ENCODE results near the gene CA6. TPM values are rescaled to one million over a fixed set of nuclear protein-coding genes. Genes with fewer than 3 reads are reported as not detected.

CA6 gene
- total RNA-seq, 2 donors from 2014 or later = not detected

DNA sequence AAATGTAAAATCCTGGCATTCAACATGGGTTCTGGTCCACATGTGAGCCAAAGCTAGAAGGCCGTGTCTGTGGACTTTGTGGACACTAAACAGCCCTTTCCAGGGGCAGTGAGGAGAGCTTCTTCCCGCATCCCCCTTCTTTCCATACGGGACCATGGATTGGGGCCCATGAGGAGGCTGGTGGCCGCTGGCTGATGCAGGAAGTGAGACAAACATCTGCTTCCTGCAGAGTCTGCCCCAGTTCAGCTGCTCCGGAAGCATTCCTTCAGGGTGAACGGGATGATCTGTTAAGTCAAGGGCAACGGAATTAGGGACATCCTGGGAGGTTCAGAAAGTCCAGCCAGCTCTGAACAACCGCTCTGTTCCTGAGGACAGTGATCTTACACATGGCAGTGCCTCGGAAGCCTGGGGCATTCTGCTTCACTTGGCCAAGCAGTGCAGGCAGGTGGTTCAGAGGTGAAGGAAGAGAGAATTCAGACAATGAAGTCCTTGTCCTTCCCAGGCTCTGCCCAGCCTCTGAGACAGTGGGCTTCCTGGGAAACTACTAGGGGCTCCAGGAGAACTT lies 1.5 kb downstream of the CA6 start:
- no peak overlapping the region for H3K27ac Mint-ChIP-seq
- no peak overlapping the region for H3K9ac ChIP-seq (ENCODE audit: extremely low read depth, low read length, poor library complexity, severe bottlenecking)
- H3K9me3 Mint-ChIP-seq = no peaks in the 10 kb centered on the region
- no peak overlapping the region for H3K27ac ChIP-seq (ENCODE audit: low read depth, low read length)
- H3K4me1 ChIP-seq (ENCODE audit: control insufficient read depth, insufficient read depth, low read length) = peaks cover 12% of the 10 kb centered on the region
- H3K9me3 ChIP-seq (ENCODE audit: control insufficient read depth, low read length) = no peaks in the 10 kb centered on the region
- H3K27me3 ChIP-seq (ENCODE audit: control insufficient read depth, insufficient read depth, low read length, poor library complexity, severe bottlenecking) = no peaks in the 10 kb centered on the region
- DNase-seq = no peak
- no peaks in the 10 kb centered on the region for H3K27me3 Mint-ChIP-seq (ENCODE audit: insufficient read depth)
- TF ChIP-seq, protein P1, sequence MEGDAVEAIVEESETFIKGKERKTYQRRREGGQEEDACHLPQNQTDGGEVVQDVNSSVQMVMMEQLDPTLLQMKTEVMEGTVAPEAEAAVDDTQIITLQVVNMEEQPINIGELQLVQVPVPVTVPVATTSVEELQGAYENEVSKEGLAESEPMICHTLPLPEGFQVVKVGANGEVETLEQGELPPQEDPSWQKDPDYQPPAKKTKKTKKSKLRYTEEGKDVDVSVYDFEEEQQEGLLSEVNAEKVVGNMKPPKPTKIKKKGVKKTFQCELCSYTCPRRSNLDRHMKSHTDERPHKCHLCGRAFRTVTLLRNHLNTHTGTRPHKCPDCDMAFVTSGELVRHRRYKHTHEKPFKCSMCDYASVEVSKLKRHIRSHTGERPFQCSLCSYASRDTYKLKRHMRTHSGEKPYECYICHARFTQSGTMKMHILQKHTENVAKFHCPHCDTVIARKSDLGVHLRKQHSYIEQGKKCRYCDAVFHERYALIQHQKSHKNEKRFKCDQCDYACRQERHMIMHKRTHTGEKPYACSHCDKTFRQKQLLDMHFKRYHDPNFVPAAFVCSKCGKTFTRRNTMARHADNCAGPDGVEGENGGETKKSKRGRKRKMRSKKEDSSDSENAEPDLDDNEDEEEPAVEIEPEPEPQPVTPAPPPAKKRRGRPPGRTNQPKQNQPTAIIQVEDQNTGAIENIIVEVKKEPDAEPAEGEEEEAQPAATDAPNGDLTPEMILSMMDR (conservative IDR thresholded peaks at IDR 0.05) = no peak
- no peak overlapping the region for H3K4me3 ChIP-seq (ENCODE audit: low read length)
- no peaks in the 10 kb centered on the region for H3K36me3 Mint-ChIP-seq (ENCODE audit: low read depth)
- peaks cover 13% of the 10 kb centered on the region for H3K4me1 Mint-ChIP-seq
- H3K4me3 Mint-ChIP-seq = no peak overlapping the region
- H3K36me3 ChIP-seq (ENCODE audit: control insufficient read depth, insufficient read depth, low read length) = no peaks in the 10 kb centered on the region
- 89 to 90% methylated on average over 9 of the region's 9 CpGs for WGBS, 2 experiments (ENCODE audit: insufficient coverage in 1 of 2, insufficient read length in 1 of 2)

DNA sequence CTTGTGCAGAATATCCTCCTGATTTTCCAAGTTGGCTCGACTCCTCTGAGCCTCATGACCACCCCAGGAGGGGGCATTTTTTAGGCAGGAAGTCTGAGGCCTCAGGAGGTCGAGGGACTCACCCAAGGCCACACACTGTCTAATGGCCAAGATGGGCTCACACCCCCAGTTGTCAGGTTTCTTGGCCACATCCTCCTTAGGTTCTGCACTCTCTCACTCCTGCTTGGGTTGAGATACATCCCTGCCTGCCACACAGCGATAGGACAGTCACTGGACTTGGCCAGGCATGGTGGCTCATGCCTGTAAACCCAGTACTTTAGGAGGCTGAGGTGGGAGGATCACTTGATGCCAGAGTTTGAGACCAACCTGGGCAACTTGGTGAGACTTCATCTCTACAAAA lies 4.6 kb downstream of the CA6 start:
- H3K27me3 Mint-ChIP-seq (ENCODE audit: insufficient read depth) = no peaks in the 10 kb centered on the region
- Histone ChIP-seq H3K27ac (ENCODE audit: low read depth, low read length) (no peak overlapping the region), H3K4me1 (ENCODE audit: control insufficient read depth, insufficient read depth, low read length) (no peaks in the 10 kb centered on the region), H3K4me3 (ENCODE audit: low read length) (no peak overlapping the region), H3K36me3 (ENCODE audit: control insufficient read depth, insufficient read depth, low read length) (no peaks in the 10 kb centered on the region), H3K9me3 (ENCODE audit: control insufficient read depth, low read length) (no peaks in the 10 kb centered on the region), H3K9ac (ENCODE audit: extremely low read depth, low read length, poor library complexity, severe bottlenecking) (no peak overlapping the region), H3K27me3 (ENCODE audit: control insufficient read depth, insufficient read depth, low read length, poor library complexity, severe bottlenecking) (no peaks in the 10 kb centered on the region)
- no peak overlapping the region for H3K4me3 Mint-ChIP-seq
- TF ChIP-seq, protein P1 (conservative IDR thresholded peaks at IDR 0.05) = no peak
- peaks cover 1% of the 10 kb centered on the region for H3K4me1 Mint-ChIP-seq
- H3K9me3 Mint-ChIP-seq = no peaks in the 10 kb centered on the region
- H3K27ac Mint-ChIP-seq = no peak overlapping the region
- DNase-seq = no peak
- WGBS, 2 experiments (ENCODE audit: insufficient coverage in 1 of 2, insufficient read length in 1 of 2) = 87 to 91% methylated on average over 2 to 3 of the region's 3 CpGs
- no peaks in the 10 kb centered on the region for H3K36me3 Mint-ChIP-seq (ENCODE audit: low read depth)

DNA sequence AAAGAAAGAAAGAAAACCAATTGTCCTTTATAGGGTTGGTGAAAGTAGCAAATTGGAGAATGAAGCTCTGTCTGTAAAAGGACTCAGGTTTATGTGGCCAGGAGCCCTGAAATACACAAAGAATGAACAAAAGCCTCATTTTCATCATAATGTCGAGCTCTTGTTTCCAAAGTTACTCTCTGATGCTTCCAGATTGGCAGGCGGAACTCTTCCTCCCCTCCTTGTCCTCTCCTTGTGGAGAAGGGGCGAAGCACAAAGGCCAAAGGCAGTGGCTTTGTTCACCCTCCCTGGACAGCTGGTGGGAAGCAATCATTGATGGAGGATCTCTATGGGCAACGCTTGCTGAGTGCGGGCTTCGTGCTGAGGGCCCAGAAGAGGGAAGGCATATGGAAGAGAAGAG lies 5.6 kb downstream of the CA6 start:
- Mint-ChIP-seq H3K27ac (no peak overlapping the region), H3K36me3 (ENCODE audit: low read depth) (no peaks in the 10 kb centered on the region), H3K4me3 (no peak overlapping the region), H3K9me3 (no peaks in the 10 kb centered on the region), H3K27me3 (ENCODE audit: insufficient read depth) (no peaks in the 10 kb centered on the region), H3K4me1 (peaks cover 1% of the 10 kb centered on the region)
- 47 to 66% methylated on average over 5 to 6 of the region's 6 CpGs for WGBS, 2 experiments (ENCODE audit: insufficient coverage in 1 of 2, insufficient read length in 1 of 2)
- H3K27me3 ChIP-seq (ENCODE audit: control insufficient read depth, insufficient read depth, low read length, poor library complexity, severe bottlenecking) = no peaks in the 10 kb centered on the region
- H3K9ac ChIP-seq (ENCODE audit: extremely low read depth, low read length, poor library complexity, severe bottlenecking) = no peak overlapping the region
- no peak overlapping the region for H3K4me3 ChIP-seq (ENCODE audit: low read length)
- DNase-seq = no peak
- H3K4me1 ChIP-seq (ENCODE audit: control insufficient read depth, insufficient read depth, low read length) = no peaks in the 10 kb centered on the region
- peak overlapping the region; percentile 73 for H3K27ac ChIP-seq (ENCODE audit: low read depth, low read length)
- H3K36me3 ChIP-seq (ENCODE audit: control insufficient read depth, insufficient read depth, low read length) = no peaks in the 10 kb centered on the region
- TF ChIP-seq, protein P1 (conservative IDR thresholded peaks at IDR 0.05) = no peak
- H3K9me3 ChIP-seq (ENCODE audit: control insufficient read depth, low read length) = no peaks in the 10 kb centered on the region

Measured in endodermal cell (in vitro differentiated cells).